Right lobe of liver (tissue), 6 donors: ENCODE data around the gene PLAC9. TPM values are rescaled to one million over a fixed set of nuclear protein-coding genes. Genes with fewer than 3 reads are reported as not detected.
A peak's percentile ranks its signal among the peaks of the same experiment; 100 is the strongest.

Experiments used
- ATAC-seq, 4 donors: fragments of 200-7000 bp; cut with Tn5 transposase; one replicate each; pipeline ENCODE4 v1.9.1; 2020; ENCODE audit warnings: mild to moderate bottlenecking in 4 of 4, moderate library complexity in 4 of 4
- DNase-seq, 3 donors: peaks; one replicate each; pipeline ENCODE4 v3.0.0-alpha.2; 2020
- H3K27ac ChIP-seq, 3 donors: fragments of 200-600 bp; one replicate each; pipeline ENCODE4 v1.8.0; 2022
- H3K27me3 ChIP-seq, 2 donors: fragments of 200-600 bp; one replicate each; pipeline ENCODE4 v1.8.0; 2022
- H3K36me3 ChIP-seq, 4 donors: fragments of 200-600 bp; sonication (generic) in 1 of 4; one replicate each; pipeline versions ENCODE4 v1.5.1 to v1.8.0; 2017 to 2022; ENCODE audit warnings: control low read depth in 1 of 4
- H3K4me1 ChIP-seq, 4 donors: fragments of 200-600 bp; sonication (generic) in 1 of 4; one replicate each; pipeline versions ENCODE4 v1.5.1 to v1.8.0; 2017 to 2022; ENCODE audit warnings: control low read depth in 1 of 4
- H3K4me3 ChIP-seq, 3 donors: fragments of 200-600 bp; one replicate each; pipeline ENCODE4 v1.8.0; 2022
- H3K9me3 ChIP-seq, 4 donors: fragments of 200-600 bp; sonication (generic) in 1 of 4; one replicate each; pipeline versions ENCODE4 v1.5.1 to v1.8.0; 2017 to 2022; ENCODE audit warnings: control low read depth in 1 of 4
- CTCF ChIP-seq, 4 donors: fragments of 200-600 bp in 3 of 4; fragments of 450-650 bp in 1 of 4; IDR thresholded peaks; one replicate each; pipeline versions ENCODE4 v1.5.1 to v1.8.0; 2016 to 2022; ENCODE audit warnings: antibody characterized with exemption in 4 of 4, mild to moderate bottlenecking in 2 of 4
- POLR2A ChIP-seq: fragments of 450-650 bp; IDR thresholded peaks from one replicate; pipeline ENCODE4 v1.6.1; 2017; ENCODE audit warnings: antibody characterized with exemption, mild to moderate bottlenecking
- WGBS: methylation state at CpG from one replicate; pipeline ENCODE4 v1.1.6; 2018; ENCODE audit warnings: low coverage, low lambda C conversion rate; ENCODE audit not compliant: insufficient coverage; ENCODE audit errors: missing lambda C conversion rate; 5-methylcytosine and 5-hydroxymethylcytosine counted together
- intact Hi-C, 2 donors: fragments of 100-400 bp; cut with DNase I; formaldehyde crosslinking; loops; one replicate each; pipeline versions ENCODE4 v1.11.2 to v1.14.1; 2022
- total RNA-seq, 6 experiments: library from RNA; depleted of rRNA in 2 of 6; stranded (reverse); fragments of >200 nt in 2 of 6; fragmentation: NEBNext Ultra II Directional in 3 of 6; extraction: Animal tissue kit (Norgen Biotek cat#: 25700) in 3 of 6; gene quantifications; one replicate each; pipeline versions ENCODE4 v1.1.0 to v1.2.4, GENCODE V29; 2016 to 2023
- donor health status: DM: no; HTN: yes; CAD: no.
- donor health status: DM: no; HTN: no; CAD: no.
- donor health status: DM: no; HTN: no; CAD: no.
- donor health status: DM: no; HTN: yes; CAD: no.
- donor health status: DM: no; HTN: yes; CAD: no.

PLAC9 gene
- total RNA-seq, 6 experiments from 2014 or later = 0.78 to 3.9 (median 2.2) TPM; not detected in 1

- intact Hi-C loops = no loop called here
- no peaks in the 10 kb centered on the region for H3K4me1 ChIP-seq
- no peak overlapping the region for H3K27ac ChIP-seq
- WGBS = 92% methylated on average over 7 of the region's 9 CpGs
- H3K36me3 ChIP-seq = no peaks in the 10 kb centered on the region
- no peak for DNase-seq
- H3K4me3 ChIP-seq = no peak overlapping the region
- no peak for ATAC-seq
- H3K27me3 ChIP-seq = no peaks in the 10 kb centered on the region
- TF ChIP-seq POLR2A (no peak), CTCF (IDR thresholded peaks at IDR 0.05) (no peak)
- H3K9me3 ChIP-seq = no peaks in the 10 kb centered on the region
These were observed 32.4 kb upstream of the PLAC9 start for GRCh38 chr10:80100116-80100515.

GRCh38 chr10:80100861-80101695 is 31.5 kb upstream of the PLAC9 start:
- no peak overlapping the region for H3K4me3 ChIP-seq
- no peaks in the 10 kb centered on the region for H3K36me3 ChIP-seq
- 72% methylated on average over 12 of the region's 15 CpGs for WGBS
- ATAC-seq = no peak
- no peak overlapping the region for H3K27ac ChIP-seq
- intact Hi-C loops = no loop called here
- no peaks in the 10 kb centered on the region for H3K9me3 ChIP-seq
- TF ChIP-seq CTCF (IDR thresholded peaks at IDR 0.05) = no peak
- TF ChIP-seq POLR2A = no peak
- H3K27me3 ChIP-seq = no peaks in the 10 kb centered on the region
- H3K4me1 ChIP-seq = no peaks in the 10 kb centered on the region
- DNase-seq = no peak

GRCh38 chr10:80104066-80104926 is 28.2 kb upstream of the PLAC9 start:
- intact Hi-C loops = no loop called here
- no peak overlapping the region for H3K27ac ChIP-seq
- WGBS = 47% methylated on average over 8 of the region's 10 CpGs

More at GRCh38 chr10:80104066-80104926, 28.2 kb upstream of the PLAC9 start:
- Histone ChIP-seq H3K27me3 (no peaks in the 10 kb centered on the region), H3K9me3 (no peaks in the 10 kb centered on the region), H3K36me3 (no peaks in the 10 kb centered on the region), H3K4me1 (no peaks in the 10 kb centered on the region), H3K4me3 (no peak overlapping the region)
- no peak for TF ChIP-seq CTCF (IDR thresholded peaks at IDR 0.05)
- TF ChIP-seq POLR2A = no peak
- ATAC-seq (peak in 1 of 4 donors; percentile 66), DNase-seq (no peak)
